SK-N-MC (cell line): ENCODE results near the gene RPL37.
"Not testable (repeated sequence)": the region's sequence is repeated elsewhere in the genome, so short reads cannot be mapped to it uniquely, and the experiment has no call there.

ENCODE experiments used
- DNase-seq: peaks from one replicate; pipeline ENCODE4 v3.0.0-alpha.2; 2011; ENCODE audit warnings: low read depth, low spot score
- H3K27ac ChIP-seq: fragments of 200-600 bp; sonication (generic); 2 replicates; pipeline ENCODE4 v1.5.1; 2016; ENCODE audit warnings: mixed run types
- H3K36me3 ChIP-seq: fragments of 200-600 bp; sonication (generic); 2 replicates; pipeline ENCODE4 v1.6.1; 2017; ENCODE audit warnings: antibody characterized with exemption, low read length, mixed read lengths; ENCODE audit not compliant: insufficient read depth
- H3K4me3 ChIP-seq: fragments of 200-600 bp; sonication (generic); 2 replicates; pipeline ENCODE4 v1.5.1; 2016
- H3K9ac ChIP-seq: fragments of 200-600 bp; sonication (generic); 2 replicates; pipeline ENCODE4 v1.8.0; 2017; ENCODE audit warnings: mixed run types, mixed read lengths; ENCODE audit not compliant: insufficient read length
- H3K9me3 ChIP-seq: fragments of 200-600 bp; sonication (generic); 2 replicates; pipeline ENCODE4 v1.6.1; 2017; ENCODE audit warnings: low read depth, mild to moderate bottlenecking, antibody characterized with exemption, low read length, moderate library complexity, mixed read lengths
- EZH2 ChIP-seq: fragments of 200-600 bp; sonication (generic); IDR thresholded peaks from one replicate; pipeline ENCODE4 v1.6.1; 2017; ENCODE audit warnings: antibody characterized with exemption
- FOXP2 ChIP-seq: optimal IDR thresholded peaks from 2 replicates; pipeline ENCODE3; 2011; ENCODE audit warnings: mild to moderate bottlenecking, moderate library complexity; ENCODE audit not compliant: insufficient read depth; ENCODE audit errors: extremely low read length, control extremely low read depth
- POLR2AphosphoS5 ChIP-seq: IDR thresholded peaks from 2 replicates; pipeline ENCODE4 v1.6.1; 2012; ENCODE audit warnings: mild to moderate bottlenecking, low read depth, low read length, borderline replicate concordance

Gene RPL37

GRCh38 chr5:40812125-40812524 is 22.9 kb downstream of the RPL37 start:
- Histone ChIP-seq H3K27ac (no peak overlapping the region), H3K9me3 (no peaks in the 10 kb centered on the region), H3K9ac (no peak overlapping the region), H3K36me3 (no peaks in the 10 kb centered on the region), H3K4me3 (no peak overlapping the region)
- DNase-seq = no peak
- TF ChIP-seq POLR2AphosphoS5 (no peak), FOXP2 (no peak), EZH2 (no peak)

GRCh38 chr5:40801771-40802562 is 33.1 kb downstream of the RPL37 start:
- no peaks in the 10 kb centered on the region for H3K36me3 ChIP-seq
- no peak overlapping the region for H3K27ac ChIP-seq
- H3K9me3 ChIP-seq = no peaks in the 10 kb centered on the region
- no peak for DNase-seq
- H3K9ac ChIP-seq = no peak overlapping the region
- TF ChIP-seq EZH2 = no peak
- TF ChIP-seq POLR2AphosphoS5 = no peak
- no peak for TF ChIP-seq FOXP2
- no peak overlapping the region for H3K4me3 ChIP-seq

- Histone ChIP-seq H3K9ac (peak overlapping the region; percentile 66), H3K9me3 (no peaks in the 10 kb centered on the region), H3K27ac (peak overlapping the region; percentile 67), H3K4me3 (peak overlapping the region; percentile 87), H3K36me3 (peaks cover 13% of the 10 kb centered on the region)
- TF ChIP-seq FOXP2 (no peak), POLR2AphosphoS5 (no peak), EZH2 (no peak)
- no peak for DNase-seq
These were observed 35.8 kb downstream of the RPL37 start for GRCh38 chr5:40799258-40799657.

GRCh38 chr5:40798801-40799210 is 36.2 kb downstream of the RPL37 start:
- H3K36me3 ChIP-seq = peaks cover 16% of the 10 kb centered on the region
- no peak for DNase-seq
- TF ChIP-seq EZH2 = no peak
- TF ChIP-seq POLR2AphosphoS5 = no peak
- TF ChIP-seq FOXP2 = no peak
- H3K9me3 ChIP-seq = no peaks in the 10 kb centered on the region
- peak overlapping the region; percentile 67 for H3K27ac ChIP-seq
- H3K9ac ChIP-seq = peak overlapping the region; percentile 66
- peak overlapping the region; percentile 87 for H3K4me3 ChIP-seq

GRCh38 chr5:40798012-40798800 is 36.8 kb downstream of the RPL37 start, which contains the start of gene PRKAA1:
TSS of gene PRKAA1 (minus strand) at chr5:40798374. CDS start at chr5:40798189, 185 bp downstream.
- peak; percentile 79 for TF ChIP-seq POLR2AphosphoS5
- no peak for TF ChIP-seq FOXP2
- Histone ChIP-seq H3K36me3 (peaks cover 17% of the 10 kb centered on the region), H3K9me3 (no peaks in the 10 kb centered on the region), H3K27ac (peak within 1 kb of the TSS; percentile 93), H3K4me3 (peak within 1 kb of the TSS; percentile 87), H3K9ac (peak within 1 kb of the TSS; percentile 87)
- no peak for DNase-seq

GRCh38 chr5:40797273-40798011 is 37.6 kb downstream of the RPL37 start:
- Histone ChIP-seq H3K9ac (peak overlapping the region; percentile 87), H3K9me3 (no peaks in the 10 kb centered on the region), H3K36me3 (peaks cover 20% of the 10 kb centered on the region), H3K27ac (peak overlapping the region; percentile 93), H3K4me3 (peak overlapping the region; percentile 87)
- peak; percentile 73 for DNase-seq
- TF ChIP-seq POLR2AphosphoS5 (0 out of 2 replicates have a peak, but pooled peaks have one; percentile 4), FOXP2 (no peak)

GRCh38 chr5:40796487-40796889 is 38.5 kb downstream of the RPL37 start:
- DNase-seq = no peak
- Histone ChIP-seq H3K4me3 (peak overlapping the region; percentile 87), H3K9ac (peak overlapping the region; percentile 87), H3K36me3 (peaks cover 25% of the 10 kb centered on the region), H3K27ac (no peak overlapping the region), H3K9me3 (no peaks in the 10 kb centered on the region)
- TF ChIP-seq EZH2 = no peak
- TF ChIP-seq FOXP2 = no peak

- H3K9me3 ChIP-seq, H3K4me3 ChIP-seq, H3K9ac ChIP-seq, H3K27ac ChIP-seq, DNase-seq: not testable (repeated sequence)
- H3K36me3 ChIP-seq = peaks cover 38% of the 10 kb centered on the region
These were observed 40.1 kb downstream of the RPL37 start for GRCh38 chr5:40794877-40795276.

GRCh38 chr5:40794340-40794739 is 40.7 kb downstream of the RPL37 start:
- not testable (repeated sequence) for H3K4me3 ChIP-seq, DNase-seq, H3K9me3 ChIP-seq, H3K27ac ChIP-seq, H3K9ac ChIP-seq
- peaks cover 40% of the 10 kb centered on the region for H3K36me3 ChIP-seq

GRCh38 chr5:40792691-40793090 is 42.3 kb downstream of the RPL37 start:
- peaks cover 57% of the 10 kb centered on the region for H3K36me3 ChIP-seq
- H3K4me3 ChIP-seq, H3K27ac ChIP-seq: not testable (repeated sequence)

More at GRCh38 chr5:40792691-40793090, 42.3 kb downstream of the RPL37 start:
- H3K9ac ChIP-seq, DNase-seq: not testable (repeated sequence)
- H3K9me3 ChIP-seq = peaks cover 12% of the 10 kb centered on the region
